Thymus (tissue), 11 donors: Measurements from ENCODE around the gene ACSL6. TPM values are rescaled to one million over a fixed set of nuclear protein-coding genes. Genes with fewer than 3 reads are reported as not detected.
A peak's percentile ranks its signal among the peaks of the same experiment; 100 is the strongest.

ENCODE experiments used
- DNase-seq, 9 donors: peaks; one replicate each; pipeline ENCODE4 v3.0.0-alpha.2; 2013; ENCODE audit warnings: low spot score in 9 of 9, low read depth in 6 of 9, missing footprints in 1 of 9
- H3K27ac ChIP-seq, 2 donors: one replicate each; pipeline ENCODE4 v1.5.1; 2013; ENCODE audit warnings: control low read depth in 1 of 2, low read depth in 1 of 2, low read length in 1 of 2, mild to moderate bottlenecking in 1 of 2, moderate library complexity in 1 of 2
- H3K27me3 ChIP-seq, 2 donors: one replicate each; pipeline ENCODE4 v1.5.1; 2013; ENCODE audit warnings: low read length in 1 of 2; ENCODE audit not compliant: control insufficient read depth in 2 of 2, insufficient read depth in 1 of 2
- H3K36me3 ChIP-seq, 2 donors: one replicate each; pipeline ENCODE4 v1.5.1; 2013; ENCODE audit warnings: low read length in 1 of 2, mild to moderate bottlenecking in 1 of 2, moderate library complexity in 1 of 2; ENCODE audit not compliant: control insufficient read depth in 2 of 2, insufficient read depth in 2 of 2
- H3K4me1 ChIP-seq, 2 donors: one replicate each; pipeline ENCODE4 v1.5.1; 2013; ENCODE audit warnings: low read length in 2 of 2; ENCODE audit not compliant: control insufficient read depth in 2 of 2, insufficient read depth in 2 of 2
- H3K4me3 ChIP-seq, 2 donors: one replicate each; pipeline ENCODE4 v1.5.1; 2013; ENCODE audit warnings: low read length in 2 of 2, control low read depth in 1 of 2, mild to moderate bottlenecking in 1 of 2
- H3K9me3 ChIP-seq, 2 donors: one replicate each; pipeline ENCODE4 v1.5.1; 2013; ENCODE audit warnings: low read length in 1 of 2, mild to moderate bottlenecking in 1 of 2; ENCODE audit not compliant: control insufficient read depth in 2 of 2, insufficient read depth in 1 of 2
- whole genome bisulfite sequencing: extraction: QIAGEN DNeasy Blood & Tissue Kit; methylation state at CpG from one replicate; pipeline ENCODE4 v1.1.7; 2013; 5-methylcytosine and 5-hydroxymethylcytosine counted together
- polyA plus RNA-seq: library from polyadenylated mRNA; stranded (reverse); fragments of 200-250 nt; gene quantifications from one replicate; pipeline ENCODE4 v1.2.3, GENCODE V29; 2013
- total RNA-seq: library from RNA; stranded (reverse); fragments of 120-200 nt; gene quantifications from one replicate; pipeline ENCODE4 v1.2.4, GENCODE V29; 2013
- donor health status: healthy.

Gene ACSL6
- total and polyA plus RNA-seq, 2 donors: 1.3 to 1.7 TPM

DNA sequence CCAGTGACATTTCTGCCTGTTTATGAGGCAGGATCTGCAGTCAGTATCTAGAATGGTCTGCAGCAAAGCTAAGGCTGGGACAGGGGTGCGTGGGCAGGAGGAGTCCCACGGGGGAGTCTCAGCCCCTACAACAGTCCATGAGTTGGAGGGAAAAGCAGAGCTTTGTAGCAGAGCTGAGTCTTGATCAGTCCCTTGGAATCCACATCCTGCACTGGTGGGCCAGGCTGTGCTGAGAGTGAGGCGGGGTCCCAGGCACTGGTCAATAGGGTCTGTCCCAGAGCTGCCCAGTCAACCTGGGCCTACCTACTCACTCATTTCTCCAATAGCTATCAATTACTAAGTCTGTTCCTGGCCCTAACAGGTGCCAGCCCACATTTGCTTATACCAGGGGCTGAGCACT lies 5.9 kb downstream of the ACSL6 start:
- 99% methylated on average over 3 of the region's 3 CpGs for WGBS
- H3K4me1 ChIP-seq: peaks cover 15 to 40% of the 10 kb centered on the region in 2 donors
- H3K27me3 ChIP-seq: peaks cover 0 to 13% of the 10 kb centered on the region in 2 donors
- no peaks in the 10 kb centered on the region for H3K9me3 ChIP-seq
- H3K4me3 ChIP-seq: no peak overlapping the region
- no peaks in the 10 kb centered on the region for H3K36me3 ChIP-seq
- H3K27ac ChIP-seq: no peak overlapping the region
- DNase-seq: no peak

DNA sequence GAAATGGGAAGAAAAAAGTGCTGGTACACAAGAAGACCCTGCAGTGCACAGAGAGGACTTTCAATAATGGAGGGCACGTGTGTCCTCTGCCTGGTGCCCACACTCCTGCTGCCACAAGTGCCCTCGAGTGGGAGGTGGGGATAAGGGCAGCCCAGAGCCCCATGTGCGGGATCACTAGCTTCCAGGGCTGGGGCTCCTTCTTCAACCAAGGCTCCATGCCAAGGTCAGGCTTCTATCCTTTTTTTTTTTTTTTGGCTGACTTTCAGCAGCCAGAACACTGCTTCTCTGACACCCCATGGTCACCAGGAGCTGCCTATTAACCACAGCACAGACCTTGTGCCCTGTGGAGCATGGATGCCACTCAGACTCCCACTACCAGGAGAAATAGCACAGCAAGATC lies 7.5 kb downstream of the ACSL6 start:
- H3K4me3 ChIP-seq: no peak overlapping the region
- WGBS: 97% methylated on average over 3 of the region's 3 CpGs
- H3K4me1 ChIP-seq: peaks cover 15 to 40% of the 10 kb centered on the region in 2 donors
- peaks cover 0 to 4% of the 10 kb centered on the region in 2 donors for H3K27me3 ChIP-seq
- DNase-seq: no peak
- no peaks in the 10 kb centered on the region for H3K36me3 ChIP-seq
- H3K9me3 ChIP-seq: no peaks in the 10 kb centered on the region
- no peak overlapping the region for H3K27ac ChIP-seq

DNA sequence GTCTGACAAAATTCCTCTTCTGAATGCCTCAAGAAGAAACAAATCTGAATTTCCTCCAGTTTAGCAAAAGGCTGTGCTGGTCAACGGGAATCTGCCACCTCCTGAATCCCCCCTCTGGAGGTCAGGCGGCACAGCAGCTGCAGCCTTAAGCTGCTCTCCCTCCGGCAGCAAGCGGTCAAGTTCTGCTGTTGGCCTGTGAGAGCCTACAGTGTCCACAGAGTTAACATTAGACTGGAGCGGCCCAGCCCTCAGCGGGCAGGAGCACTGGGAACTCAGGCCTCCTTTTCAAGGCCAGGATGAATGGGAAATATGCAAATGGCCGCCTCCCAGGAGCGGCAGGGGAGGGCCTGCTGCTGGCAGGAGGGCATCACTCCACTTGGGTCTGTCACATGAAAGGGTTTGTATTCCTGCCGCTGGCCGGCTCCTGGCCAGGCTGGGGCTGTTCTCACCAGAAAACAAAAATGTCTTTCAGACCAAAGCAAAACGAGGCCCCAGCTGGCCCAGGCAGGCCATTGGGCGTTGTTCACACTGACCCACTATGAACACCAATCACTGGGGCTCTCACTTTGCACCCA lies 8.2 kb downstream of the ACSL6 start:
- H3K4me3 ChIP-seq: no peak overlapping the region
- H3K9me3 ChIP-seq: no peaks in the 10 kb centered on the region
- H3K27me3 ChIP-seq: no peaks in the 10 kb centered on the region
- no peak for DNase-seq
- H3K27ac ChIP-seq: no peak overlapping the region
- H3K4me1 ChIP-seq: peaks cover 18 to 42% of the 10 kb centered on the region in 2 donors
- 92% methylated on average over 12 of the region's 12 CpGs for WGBS
- H3K36me3 ChIP-seq: no peaks in the 10 kb centered on the region

DNA sequence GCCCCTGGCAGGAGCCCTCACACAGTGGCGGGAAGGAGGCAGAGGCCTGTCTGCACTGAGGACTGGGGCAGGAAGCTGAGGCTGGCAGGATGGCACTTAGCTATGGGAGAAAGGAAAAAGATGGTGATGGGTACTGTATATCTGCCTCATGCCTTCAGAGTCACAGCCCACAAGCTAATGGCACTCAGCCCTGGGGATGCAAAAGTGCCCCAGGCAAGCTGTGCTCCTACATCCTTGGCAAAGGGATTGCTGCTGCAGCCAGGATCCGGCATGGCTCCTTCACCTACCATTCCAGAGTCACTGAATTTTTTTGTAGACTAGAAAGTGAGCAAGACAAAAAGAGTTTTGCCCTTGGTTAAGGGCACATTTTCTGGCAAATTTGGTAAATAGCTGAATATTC lies 8.7 kb downstream of the ACSL6 start:
- no peak overlapping the region for H3K27ac ChIP-seq

DNA sequence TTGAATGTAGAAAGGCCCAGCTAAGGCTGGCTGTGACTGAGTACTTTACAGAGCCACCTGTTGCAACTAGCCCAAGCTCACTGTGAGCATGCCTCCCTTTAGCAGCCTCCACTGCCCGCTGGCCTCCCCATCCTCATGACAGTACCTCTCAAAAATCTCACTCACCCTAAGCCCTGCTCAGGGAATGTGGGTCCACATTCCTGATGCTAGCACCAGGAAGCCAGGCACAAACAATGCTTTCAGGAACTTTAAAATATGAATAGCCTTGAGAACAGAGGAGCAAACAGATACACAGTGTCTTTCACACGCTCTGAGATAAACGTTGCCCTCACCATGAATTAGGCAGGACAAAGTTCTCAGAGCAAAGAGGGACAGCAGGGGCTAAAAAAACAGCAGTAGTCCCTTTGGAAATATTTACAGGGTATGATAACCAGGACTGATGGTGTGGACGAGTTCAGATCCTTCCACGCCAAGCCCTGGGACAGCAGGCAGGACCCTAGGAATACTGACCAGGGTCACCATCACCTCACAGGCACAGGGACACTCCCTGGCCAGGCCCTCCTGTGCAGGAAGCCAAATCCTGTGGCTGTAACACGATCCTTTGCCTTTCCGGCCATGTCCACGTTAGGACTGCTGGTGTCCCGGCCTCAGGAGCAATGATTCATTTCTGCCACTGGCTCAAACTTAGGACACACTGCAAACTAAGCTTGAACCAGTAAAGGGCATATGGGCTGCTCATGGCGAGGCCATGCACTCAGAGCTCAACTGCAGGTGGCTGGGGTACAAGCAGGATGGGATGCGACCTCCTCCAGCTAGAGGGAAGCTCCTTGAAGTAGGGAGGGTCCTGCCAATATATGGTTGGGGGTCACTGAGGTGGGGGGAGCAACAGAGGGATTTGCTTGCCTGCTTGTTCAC lies 9.6 kb downstream of the ACSL6 start:
- peaks cover 16 to 45% of the 10 kb centered on the region in 2 donors for H3K4me1 ChIP-seq
- H3K4me3 ChIP-seq: no peak overlapping the region
- no peaks in the 10 kb centered on the region for H3K36me3 ChIP-seq
- H3K27me3 ChIP-seq: no peaks in the 10 kb centered on the region
- H3K27ac ChIP-seq: no peak overlapping the region
- no peaks in the 10 kb centered on the region for H3K9me3 ChIP-seq
- DNase-seq: no peak
- WGBS: 88% methylated on average over 11 of the region's 11 CpGs

More for the DNA sequence above, 8.7 kb downstream of the ACSL6 start:
- H3K27me3 ChIP-seq: no peaks in the 10 kb centered on the region
- WGBS: 82% methylated on average over 2 of the region's 2 CpGs
- no peak for DNase-seq
- peaks cover 17 to 45% of the 10 kb centered on the region in 2 donors for H3K4me1 ChIP-seq
- H3K4me3 ChIP-seq: no peak overlapping the region
- H3K9me3 ChIP-seq: no peaks in the 10 kb centered on the region
- H3K36me3 ChIP-seq: no peaks in the 10 kb centered on the region

DNA sequence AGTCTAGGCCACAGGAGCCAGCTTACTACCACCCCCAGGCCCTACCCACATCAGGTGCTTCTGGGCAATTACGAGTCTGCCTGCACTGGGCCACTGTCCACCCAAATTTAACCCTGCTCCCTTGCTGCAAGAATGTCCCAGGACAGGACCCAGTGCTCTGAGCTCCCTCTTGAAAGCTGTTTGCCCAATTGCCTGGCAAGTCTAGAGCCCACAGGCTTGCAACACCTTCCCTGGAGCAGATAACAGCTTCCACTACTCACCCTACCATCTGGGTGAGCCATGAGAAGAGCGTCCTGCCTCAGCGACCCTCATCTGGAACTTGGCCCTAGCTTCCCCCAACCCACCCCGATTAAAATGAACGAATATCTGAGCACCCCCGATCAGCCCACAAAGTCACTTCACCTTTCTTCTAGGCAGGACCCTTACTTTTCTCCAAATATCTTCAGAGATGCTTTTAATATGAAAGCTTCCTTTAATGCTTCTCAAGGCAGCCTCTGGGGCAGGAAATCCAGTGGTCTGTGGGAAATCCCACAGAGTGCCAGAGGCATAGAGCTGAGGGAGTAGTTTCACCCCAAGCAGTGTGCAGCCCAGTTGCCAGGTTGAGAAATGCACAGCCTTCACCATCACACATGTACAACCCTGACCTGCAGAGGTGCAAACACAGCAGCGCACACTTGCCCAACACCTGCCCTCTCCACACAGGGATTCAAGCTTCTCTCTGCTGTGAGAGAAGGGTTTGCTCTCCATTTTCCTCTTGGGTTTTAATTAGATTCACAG lies 10.6 kb downstream of the ACSL6 start:
- 18% methylated on average over 7 of the region's 7 CpGs for WGBS
- H3K27ac ChIP-seq: no peak overlapping the region
- peak in 2 of 9 donors; percentile 53 to 66 for DNase-seq
- H3K4me3 ChIP-seq: no peak overlapping the region
- no peaks in the 10 kb centered on the region for H3K9me3 ChIP-seq
- H3K4me1 ChIP-seq: peaks cover 16 to 45% of the 10 kb centered on the region in 2 donors
- H3K36me3 ChIP-seq: no peaks in the 10 kb centered on the region
- H3K27me3 ChIP-seq: no peaks in the 10 kb centered on the region

DNA sequence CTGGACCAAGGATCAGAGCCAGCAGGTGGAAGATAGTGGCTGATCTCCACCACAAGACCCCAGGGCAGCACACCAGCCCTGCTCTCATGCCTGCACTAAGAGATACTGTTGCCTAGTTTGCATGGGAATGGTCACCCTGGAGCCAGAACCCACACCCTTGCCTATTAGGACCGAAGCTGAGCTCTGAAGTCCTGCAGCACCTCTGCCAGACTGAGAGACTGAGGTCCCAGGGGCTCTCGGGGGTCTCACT lies 11.3 kb downstream of the ACSL6 start:
- WGBS: 96% methylated on average over 2 of the region's 2 CpGs
- Histone ChIP-seq H3K27ac (no peak overlapping the region), H3K4me1 (peaks cover 16 to 45% of the 10 kb centered on the region in 2 donors), H3K36me3 (no peaks in the 10 kb centered on the region), H3K9me3 (no peaks in the 10 kb centered on the region), H3K4me3 (no peak overlapping the region), H3K27me3 (no peaks in the 10 kb centered on the region)
- no peak for DNase-seq

DNA sequence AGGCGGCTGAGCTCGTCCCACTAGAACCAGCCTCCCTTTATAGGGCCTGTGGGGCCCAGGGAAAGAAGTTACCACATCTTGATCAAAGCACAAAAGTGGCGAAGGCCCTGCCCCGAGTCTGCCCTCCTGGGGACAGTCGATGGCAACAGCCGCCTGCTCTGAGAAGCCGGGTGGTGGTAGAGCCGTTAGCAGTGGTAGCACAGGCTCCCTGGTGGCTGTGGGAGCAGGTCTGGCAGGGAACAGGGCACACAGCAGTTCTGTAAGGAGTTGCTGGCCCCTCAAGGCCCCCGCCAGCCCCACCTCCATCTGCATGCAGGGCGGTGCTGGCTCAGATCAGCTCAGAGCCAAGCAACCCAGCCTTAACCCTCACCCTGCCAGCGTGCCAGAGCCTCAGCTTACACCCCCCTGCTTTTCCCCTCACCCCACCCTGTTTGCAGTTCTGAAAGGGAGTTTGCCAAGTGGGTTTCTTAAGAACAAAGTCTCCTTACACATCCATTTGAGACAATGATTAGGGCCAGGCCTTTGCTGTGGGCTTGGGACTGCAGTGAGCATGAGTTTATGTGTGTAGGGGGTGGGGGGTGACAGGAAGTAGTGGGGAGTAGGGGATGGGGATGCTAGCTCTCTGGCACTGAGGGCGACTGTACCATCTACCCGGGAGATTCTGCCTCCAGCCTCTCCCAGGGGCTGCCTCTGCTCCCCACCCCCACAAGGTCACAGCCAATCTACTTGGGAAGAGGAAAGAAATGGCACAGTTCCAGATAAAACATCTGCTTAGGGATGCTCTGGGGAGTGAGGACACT lies 11.8 kb downstream of the ACSL6 start:
- Histone ChIP-seq H3K36me3 (no peaks in the 10 kb centered on the region), H3K27me3 (no peaks in the 10 kb centered on the region), H3K4me1 (peaks cover 16 to 45% of the 10 kb centered on the region in 2 donors), H3K9me3 (no peaks in the 10 kb centered on the region), H3K4me3 (no peak overlapping the region), H3K27ac (no peak overlapping the region)
- peak in 2 of 9 donors; percentile 30 to 53 for DNase-seq
- 46% methylated on average over 13 of the region's 13 CpGs for WGBS
